H1 (cell line): ENCODE results near the gene POC1B. TPM values are rescaled to one million over a fixed set of nuclear protein-coding genes. Genes with fewer than 3 reads are reported as not detected.

ENCODE experiments used
- CTCF ChIA-PET: fragments of 300-600 bp; sonication (Branson Sonifier 250); formaldehyde crosslinking; loops from one replicate; lab custom pipeline; 2021; ENCODE audit not compliant: partially characterized antibody; lab: Charles Lee
- POLR2A ChIA-PET: fragments of 300-600 bp; sonication (Branson Sonifier 250); formaldehyde crosslinking; loops from one replicate; lab custom pipeline; 2021; ENCODE audit warnings: inconsistent platforms; ENCODE audit not compliant: partially characterized antibody; lab: Charles Lee
- DNase-seq, 2 experiments: peaks; one replicate each; pipeline versions ENCODE4 v3.0.0 to v3.0.0-alpha.2; 2010 to 2022; ENCODE audit warnings: low spot score in 2 of 2, low read depth in 1 of 2, mixed read lengths in 1 of 2
- FAIRE-seq: peaks from 2 replicates; lab custom pipeline; 2011; peaks lifted over from hg19 to GRCh38; lab: Jason Lieb, UNC
- H2AFZ ChIP-seq: 2 replicates; pipeline ENCODE4 v1.8.1; 2012; ENCODE audit warnings: low read length, inconsistent platforms
- H2AK5ac ChIP-seq: 2 replicates; pipeline ENCODE4 v1.6.1; 2013; ENCODE audit warnings: low read depth, low read length
- H2BK120ac ChIP-seq: replicated peaks from 2 replicates; pipeline ENCODE3; 2013; ENCODE audit warnings: low read depth, low read length, inconsistent platforms
- H2BK12ac ChIP-seq: 2 replicates; pipeline ENCODE4 v1.6.1; 2013; ENCODE audit warnings: low read depth, low read length
- H2BK15ac ChIP-seq: 2 replicates; pipeline ENCODE4 v1.6.1; 2013; ENCODE audit warnings: low read length
- H2BK20ac ChIP-seq: 2 replicates; pipeline ENCODE4 v1.6.1; 2013; ENCODE audit warnings: low read length
- H2BK5ac ChIP-seq: 2 replicates; pipeline ENCODE4 v1.6.1; 2013; ENCODE audit warnings: low read depth, low read length
- H3K14ac ChIP-seq: 2 replicates; pipeline ENCODE4 v1.6.1; 2013; ENCODE audit warnings: inconsistent platforms; ENCODE audit not compliant: insufficient read length
- H3K18ac ChIP-seq: 2 replicates; pipeline ENCODE4 v1.6.1; 2013; ENCODE audit warnings: low read length; ENCODE audit errors: extremely low read depth
- H3K23ac ChIP-seq: 2 replicates; pipeline ENCODE4 v1.6.1; 2013; ENCODE audit warnings: inconsistent platforms; ENCODE audit not compliant: insufficient read length
- H3K23me2 ChIP-seq: 2 replicates; pipeline ENCODE4 v1.6.1; 2013; ENCODE audit warnings: low read depth, low read length
- H3K27ac ChIP-seq: 2 replicates; pipeline ENCODE4 v1.6.1; 2011; ENCODE audit warnings: low read depth, low read length, inconsistent platforms
- H3K27me3 ChIP-seq, 4 experiments: replicated peaks in 1 of 4; 1 replicate in 1 of 4; 2 replicates in 3 of 4; pipeline versions ENCODE4 v1.6.1 to v1.8.1; 2011 to 2013; ENCODE audit warnings: low read length in 3 of 4, mild to moderate bottlenecking in 3 of 4, inconsistent platforms in 2 of 4, mixed read lengths in 2 of 4, moderate library complexity in 1 of 4; ENCODE audit not compliant: control insufficient read depth in 3 of 4, insufficient read depth in 3 of 4; ENCODE audit errors: extremely low read depth in 1 of 4
- H3K36me3 ChIP-seq, 4 experiments: 2 replicates each; pipeline versions ENCODE4 v1.6.1 to v1.8.1; 2011 to 2013; ENCODE audit warnings: mild to moderate bottlenecking in 4 of 4, low read length in 3 of 4, moderate library complexity in 2 of 4, control low read depth in 1 of 4, inconsistent platforms in 1 of 4; ENCODE audit not compliant: insufficient read depth in 4 of 4, control insufficient read depth in 2 of 4
- H3K4ac ChIP-seq: replicated peaks from 2 replicates; pipeline ENCODE3; 2013; ENCODE audit warnings: low read length, low read depth, mixed read lengths, inconsistent platforms; ENCODE audit not compliant: insufficient read length
- H3K4me1 ChIP-seq, 4 experiments: replicated peaks in 1 of 4; 1 replicate in 1 of 4; 2 replicates in 3 of 4; pipeline versions ENCODE4 v1.6.1 to v1.8.1; 2011 to 2013; ENCODE audit warnings: low read length in 3 of 4, inconsistent platforms in 2 of 4, mixed read lengths in 1 of 4; ENCODE audit not compliant: insufficient read depth in 4 of 4, control insufficient read depth in 3 of 4
- H3K4me2 ChIP-seq, 2 experiments: 2 replicates each; pipeline versions ENCODE4 v1.6.1 to v1.8.1; 2011 to 2013; ENCODE audit warnings: low read depth in 2 of 2, low read length in 2 of 2, control low read depth in 1 of 2, inconsistent platforms in 1 of 2, mild to moderate bottlenecking in 1 of 2; ENCODE audit not compliant: insufficient read depth in 1 of 2
- H3K4me3 ChIP-seq, 4 experiments: fragments of 200-600, 300-600 bp in 1 of 4; sonication (generic), shearing (Covaris generic), sonication (Bioruptor Twin) in 1 of 4; 2 replicates each; pipeline versions ENCODE4 v1.5.1 to v1.8.1; 2011 to 2016; ENCODE audit warnings: low read length in 4 of 4, low read depth in 3 of 4, control low read depth in 2 of 4, inconsistent platforms in 2 of 4, mild to moderate bottlenecking in 2 of 4, mixed read lengths in 1 of 4, moderate library complexity in 1 of 4; ENCODE audit not compliant: insufficient read depth in 2 of 4; ENCODE audit errors: extremely low read depth in 1 of 4
- H3K56ac ChIP-seq: replicated peaks from 2 replicates; pipeline ENCODE3; 2013; ENCODE audit warnings: low read depth, mild to moderate bottlenecking, mixed read lengths, low read length, inconsistent platforms; ENCODE audit not compliant: insufficient read length
- H3K79me1 ChIP-seq: 2 replicates; pipeline ENCODE4 v1.6.1; 2013; ENCODE audit warnings: low read depth, low read length, control low read depth
- H3K79me2 ChIP-seq, 2 experiments: 2 replicates each; pipeline versions ENCODE4 v1.6.1 to v1.8.1; 2012 to 2013; ENCODE audit warnings: low read length in 2 of 2, mild to moderate bottlenecking in 2 of 2, inconsistent platforms in 1 of 2; ENCODE audit not compliant: insufficient read depth in 2 of 2, control insufficient read depth in 1 of 2
- H3K9ac ChIP-seq, 4 experiments: replicated peaks in 1 of 4; 1 replicate in 1 of 4; 2 replicates in 3 of 4; pipeline versions ENCODE4 v1.6.1 to v1.8.1; 2011 to 2013; ENCODE audit warnings: low read depth in 3 of 4, low read length in 3 of 4, control low read depth in 2 of 4, mild to moderate bottlenecking in 2 of 4, moderate library complexity in 2 of 4, inconsistent platforms in 1 of 4; ENCODE audit errors: extremely low read depth in 1 of 4
- H3K9me3 ChIP-seq, 2 experiments: 2 replicates each; pipeline versions ENCODE4 v1.6.1 to v1.8.1; 2012 to 2013; ENCODE audit warnings: mild to moderate bottlenecking in 2 of 2, moderate library complexity in 2 of 2, control low read depth in 1 of 2, inconsistent platforms in 1 of 2, low read depth in 1 of 2, low read length in 1 of 2, mixed read lengths in 1 of 2; ENCODE audit not compliant: insufficient read depth in 2 of 2
- H4K20me1 ChIP-seq, 2 experiments: replicated peaks in 1 of 2; 2 replicates each; pipeline versions ENCODE3 to v1.8.1; 2011 to 2013; ENCODE audit warnings: inconsistent platforms in 2 of 2, low read length in 2 of 2, mild to moderate bottlenecking in 1 of 2; ENCODE audit not compliant: insufficient read depth in 2 of 2, control insufficient read depth in 1 of 2
- H4K5ac ChIP-seq: 2 replicates; pipeline ENCODE4 v1.6.1; 2013; ENCODE audit warnings: low read length, low read depth, mixed read lengths, inconsistent platforms; ENCODE audit not compliant: insufficient read length
- H4K8ac ChIP-seq: 2 replicates; pipeline ENCODE4 v1.8.0; 2013; ENCODE audit warnings: mild to moderate bottlenecking, moderate library complexity, low read length, inconsistent platforms; ENCODE audit not compliant: insufficient read depth; ENCODE audit errors: extremely low read depth
- H4K91ac ChIP-seq: replicated peaks from 2 replicates; pipeline ENCODE3; 2013; ENCODE audit warnings: low read length, mixed read lengths, inconsistent platforms; ENCODE audit not compliant: insufficient read length
- CBX5 ChIP-seq: fragments of 300-800, 300-1000 bp; sonication (generic); IDR thresholded peaks from 2 replicates; pipeline ENCODE4 v1.7.1; 2016; ENCODE audit warnings: antibody characterized with exemption, low read length, low read depth
- CHD2 ChIP-seq: IDR thresholded peaks from 2 replicates; pipeline ENCODE4 v1.6.1; 2012; ENCODE audit warnings: low read length, improper control_type of control experiment
- CTBP2 ChIP-seq: IDR thresholded peaks from 2 replicates; pipeline ENCODE4 v1.7.0; 2011; ENCODE audit warnings: borderline replicate concordance, mild to moderate bottlenecking, moderate library complexity, mixed read lengths, low read length; ENCODE audit not compliant: insufficient read depth, insufficient read length
- GABPA ChIP-seq: IDR thresholded peaks from 2 replicates; pipeline ENCODE4 v1.6.1; 2011; ENCODE audit warnings: mild to moderate bottlenecking, low read length, moderate library complexity, borderline replicate concordance; ENCODE audit not compliant: insufficient read depth
- JUND ChIP-seq: IDR thresholded peaks from 2 replicates; pipeline ENCODE4 v1.6.1; 2011; ENCODE audit warnings: mild to moderate bottlenecking, improper control_type of control experiment, low read length
- RAD21 ChIP-seq, 2 experiments: IDR thresholded peaks in 1 of 2; conservative IDR thresholded peaks in 1 of 2; 2 replicates each; pipeline ENCODE4 v1.6.1; 2011; ENCODE audit warnings: low read depth in 2 of 2, low read length in 2 of 2, improper control_type of control experiment in 1 of 2, inconsistent platforms in 1 of 2, mild to moderate bottlenecking in 1 of 2, moderate library complexity in 1 of 2
- SAP30 ChIP-seq: fragments of 300-600 bp; sonication (generic); IDR thresholded peaks from 2 replicates; pipeline ENCODE4 v1.7.1; 2012; ENCODE audit warnings: low read length, moderate library complexity, mild to moderate bottlenecking, inconsistent platforms; ENCODE audit not compliant: insufficient read depth, insufficient replicate concordance
- SIN3A ChIP-seq, 2 experiments: IDR thresholded peaks in 1 of 2; conservative IDR thresholded peaks in 1 of 2; 2 replicates each; pipeline ENCODE4 v1.6.1; 2011 to 2012; ENCODE audit warnings: low read length in 2 of 2, improper control_type of control experiment in 1 of 2, low read depth in 1 of 2, mild to moderate bottlenecking in 1 of 2
- SIRT6 ChIP-seq: IDR thresholded peaks from one replicate; pipeline ENCODE4 v1.7.1; 2012; ENCODE audit warnings: low read length, inconsistent platforms
- WGBS, 2 experiments: shearing (Covaris generic) in 1 of 2; methylation state at CpG; one replicate each; pipeline versions ENCODE4 v1.1.6 to v1.1.7; 2013 to 2015; ENCODE audit warnings: low lambda C conversion rate in 2 of 2, mixed read lengths in 2 of 2, inconsistent platforms in 1 of 2, low coverage in 1 of 2, missing lambda C conversion rate in 1 of 2; ENCODE audit not compliant: insufficient replicate concordance in 2 of 2, insufficient coverage in 1 of 2, insufficient read length in 1 of 2; ENCODE audit errors: extremely low coverage in 1 of 2, missing lambda C conversion rate in 1 of 2; 5-methylcytosine and 5-hydroxymethylcytosine counted together
- polyA plus RNA-seq, 7 experiments: library from polyadenylated mRNA; depleted of rRNA in 3 of 7; stranded (reverse) in 5 of 7; unstranded in 2 of 7; fragments of >200 nt in 5 of 7; fragments of 200-250 nt in 2 of 7; gene quantifications; 1 replicate in 5 of 7; 2 replicates in 1 of 7; 4 replicates in 1 of 7; pipeline versions ENCODE4 v1.2.1 to v1.2.3, GENCODE V29; 2011 to 2013; ENCODE audit warnings: missing spikeins in 2 of 7, mixed read lengths in 2 of 7
- total RNA-seq: library from RNA; stranded (reverse); fragmentation: NEBNext Ultra II Directional; extraction: Animal tissue kit (Norgen Biotek cat#: 25700); gene quantifications from 2 replicates; pipeline ENCODE4 v1.2.1, GENCODE V29; 2021
- TF ChIP-seq, protein P1 (sequence below): IDR thresholded peaks from 2 replicates; pipeline ENCODE4 v1.6.1; 2011; ENCODE audit warnings: low read length, improper control_type of control experiment

The POC1B gene
- total and polyA plus RNA-seq, 2 of the 8 experiments (the other 6 are each of a cell fraction or from before 2014, with no cell fraction given): 7.5 to 16.3 TPM

DNA sequence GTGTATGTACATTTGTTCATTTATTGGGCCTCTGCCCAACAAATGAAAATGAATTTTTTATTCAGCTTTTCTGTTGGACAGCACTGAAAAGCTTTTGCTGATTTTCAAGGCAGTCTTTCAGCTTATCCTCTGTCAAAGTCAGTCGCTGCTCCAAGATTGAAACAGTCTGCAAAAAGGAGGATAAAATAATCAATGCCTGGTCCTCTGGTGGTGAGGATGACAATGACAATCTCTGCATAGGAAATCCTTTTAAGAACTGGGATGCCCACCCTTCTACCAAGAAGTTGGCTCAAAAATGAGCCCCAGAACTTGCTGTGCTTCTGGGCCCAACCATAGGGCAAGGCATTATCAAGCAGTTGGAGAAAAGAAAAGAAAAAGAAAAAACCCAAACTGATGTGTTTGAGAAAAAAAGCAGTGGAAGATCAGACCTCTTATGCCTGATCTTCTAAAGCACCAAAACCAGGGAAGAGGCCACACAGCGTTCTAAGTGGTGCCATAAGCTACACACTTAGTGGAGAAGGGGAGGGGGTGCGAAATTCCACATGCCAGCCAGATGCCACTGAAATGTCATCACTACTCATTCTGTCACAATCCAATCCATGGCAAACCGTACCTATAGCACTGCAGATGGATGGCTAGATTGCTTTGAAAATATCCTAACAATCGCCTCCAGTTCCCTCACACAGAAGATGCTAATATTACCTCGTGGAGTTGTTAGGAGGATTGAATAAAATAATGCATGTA is 104.6 kb downstream of the POC1B start:
- Histone ChIP-seq H3K4me1 (peaks cover 0 to 2% (median 1%) of the 10 kb centered on the region in 4 experiments; a peak in 3 of 7 replicates), H3K18ac (no peak overlapping the region), H3K79me1 (no peaks in the 10 kb centered on the region), H4K8ac (no peak overlapping the region), H3K4ac (no peak overlapping the region), H4K20me1 (no peaks in the 10 kb centered on the region), H3K4me2 (no peak overlapping the region), H3K23me2 (no peaks in the 10 kb centered on the region), H3K56ac (no peak overlapping the region), H2BK20ac (no peak overlapping the region), H2AK5ac (no peak overlapping the region), H3K9ac (no peak overlapping the region), H2BK15ac (no peak overlapping the region), H4K5ac (no peak overlapping the region), H3K4me3 (no peak overlapping the region), H3K9me3 (no peaks in the 10 kb centered on the region), H3K23ac (no peak overlapping the region), H3K27me3 (no peaks in the 10 kb centered on the region), H3K36me3 (no peaks in the 10 kb centered on the region), H2BK12ac (no peak overlapping the region; the same call in 1 of the 2 replicates), H2AFZ (no peak overlapping the region), H4K91ac (no peak overlapping the region), H3K79me2 (no peaks in the 10 kb centered on the region), H3K14ac (no peak overlapping the region), H2BK5ac (no peak overlapping the region), H3K27ac (no peak overlapping the region), H2BK120ac (no peak overlapping the region)
- ChIA-PET CTCF (interaction anchor here (0.7 to 1.5 kb wide), 5 partner anchors 29 to 402 kb away, joined by 3 to 4 read pairs (median 3); no protein-coding TSS in a partner anchor), POLR2A (interaction anchor here (0.9 kb wide), 1 partner anchor 69 kb away, joined by 3 read pairs; the partner anchor contains the start of gene DUSP6)
- FAIRE-seq (no peak), DNase-seq (no peak)
- 90% methylated on average over 6 of the region's 6 CpGs; no CpG with 5 or more reads in 1 of the 2 experiments for WGBS, 2 experiments
- TF ChIP-seq, protein P1, sequence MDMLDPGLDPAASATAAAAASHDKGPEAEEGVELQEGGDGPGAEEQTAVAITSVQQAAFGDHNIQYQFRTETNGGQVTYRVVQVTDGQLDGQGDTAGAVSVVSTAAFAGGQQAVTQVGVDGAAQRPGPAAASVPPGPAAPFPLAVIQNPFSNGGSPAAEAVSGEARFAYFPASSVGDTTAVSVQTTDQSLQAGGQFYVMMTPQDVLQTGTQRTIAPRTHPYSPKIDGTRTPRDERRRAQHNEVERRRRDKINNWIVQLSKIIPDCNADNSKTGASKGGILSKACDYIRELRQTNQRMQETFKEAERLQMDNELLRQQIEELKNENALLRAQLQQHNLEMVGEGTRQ: no peak
- TF ChIP-seq JUND (no peak), RAD21 (IDR thresholded peaks at IDR 0.05 in 1 of 2, conservative IDR thresholded peaks at IDR 0.05 in 1 of 2; ENCODE audit: low read depth in 2 of 2, low read length in 2 of 2) (peak; percentile 23 to 30; a peak in 2 of 4 replicates), SIN3A (conservative IDR thresholded peaks at IDR 0.05 in 1 of 2, IDR thresholded peaks at IDR 0.05 in 1 of 2; ENCODE audit: low read depth in 1 of 2, low read length in 2 of 2) (no peak), SIRT6 (no peak), GABPA (no peak), CHD2 (no peak), CBX5 (no peak), CTBP2 (no peak), SAP30 (no peak)
